GM18868 (cell line): ENCODE data around the gene CAPN1.
"Not testable (repeated sequence)": the region's sequence is repeated elsewhere in the genome, so short reads cannot be mapped to it uniquely, and the experiment has no call there.

Experiments used
- ATAC-seq: cut with Tn5 transposase; IDR thresholded peaks from one replicate; pipeline ENCODE4 v1.9.1; 2021; ENCODE audit warnings: mild to moderate bottlenecking, moderate library complexity; ENCODE audit not compliant: unreplicated experiment

Gene CAPN1

GRCh38 chr11:65216830-65217229, 35.1 kb downstream of the CAPN1 start:
- ATAC-seq: no peak

DNA sequence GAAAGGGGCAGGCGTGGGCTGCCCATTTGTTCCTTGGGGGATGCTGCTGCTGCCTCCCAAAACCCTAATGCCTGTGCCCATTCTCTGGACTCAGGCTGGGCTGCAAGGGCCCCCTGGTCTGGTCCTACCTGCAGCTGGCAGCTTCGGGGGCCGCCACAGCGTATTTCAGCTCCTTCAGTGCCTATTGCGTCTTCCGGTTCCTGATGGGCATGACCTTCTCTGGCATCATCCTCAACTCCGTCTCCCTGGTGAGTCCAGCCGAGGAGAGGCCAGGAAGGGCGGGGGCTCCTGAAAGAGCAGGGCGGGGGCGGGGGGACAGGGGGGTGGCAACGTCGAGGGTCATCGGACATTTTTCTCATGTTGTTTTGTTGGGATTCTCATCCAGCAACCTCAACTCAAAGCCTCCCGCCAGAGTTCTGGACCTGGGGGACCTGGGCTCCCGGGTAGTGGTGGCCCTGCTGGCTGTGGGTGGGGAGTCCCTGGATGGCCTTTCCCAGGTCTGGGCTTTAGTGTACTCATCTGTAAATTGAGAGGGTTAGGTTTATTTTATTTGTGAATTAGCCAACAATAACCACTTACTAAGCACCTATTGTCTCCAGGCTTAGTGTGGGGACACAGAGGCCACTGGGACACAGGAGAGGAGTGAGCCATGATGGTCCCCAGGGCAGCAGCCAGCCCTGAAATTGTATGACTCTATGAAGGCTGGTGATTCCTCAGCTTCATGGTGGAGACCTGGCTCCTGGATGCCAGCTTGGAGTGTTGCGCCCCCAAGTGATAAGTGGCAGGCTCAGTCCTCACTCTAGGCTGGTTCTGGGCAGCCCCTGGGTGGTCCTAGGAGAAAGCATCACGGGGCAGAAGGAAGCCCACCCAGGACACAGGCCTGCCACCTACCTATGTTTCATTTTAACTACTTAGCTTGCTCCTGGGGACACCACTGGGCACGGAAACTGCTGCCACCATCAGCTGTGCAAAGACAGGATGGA, 36.0 kb downstream of the CAPN1 start:
- no peak for ATAC-seq

GRCh38 chr11:65218446-65218845, 36.7 kb downstream of the CAPN1 start:
- no peak for ATAC-seq

DNA sequence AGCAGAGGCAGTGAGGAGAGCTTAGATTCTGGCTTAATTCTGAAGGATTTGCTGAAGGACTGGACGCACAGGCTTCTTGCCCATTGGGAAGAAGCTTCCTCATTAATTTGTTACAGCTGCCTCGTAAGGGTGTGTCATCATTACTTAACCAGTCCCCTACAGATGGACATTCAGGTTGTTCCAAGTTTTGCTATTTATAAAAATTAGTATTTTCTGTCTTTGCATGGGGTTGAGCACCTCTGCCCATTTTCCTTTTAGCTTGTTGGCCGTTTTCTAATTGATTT, 38.1 kb downstream of the CAPN1 start:
- ATAC-seq: no peak

GRCh38 chr11:65221026-65221425, 39.3 kb downstream of the CAPN1 start:
- ATAC-seq: no peak

DNA sequence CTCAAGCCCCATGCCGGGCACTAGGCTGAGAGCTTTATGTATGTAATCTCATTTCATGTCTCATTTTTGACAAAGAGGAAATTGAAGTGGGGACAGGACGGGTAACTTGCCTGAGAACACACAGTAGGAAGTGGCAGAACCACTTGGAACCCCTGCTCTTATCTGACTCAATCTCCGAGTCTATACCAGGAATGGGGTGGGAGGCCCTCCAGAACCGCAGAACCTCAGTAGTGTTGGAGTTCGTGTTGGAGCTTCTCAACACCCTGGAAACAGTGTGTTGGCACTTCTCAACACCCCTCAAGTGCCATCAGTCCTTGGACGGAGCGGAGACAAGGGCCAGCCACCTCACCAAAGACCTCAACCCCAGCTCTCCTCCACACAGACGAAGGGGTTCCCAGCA, 41.3 kb downstream of the CAPN1 start:
- no peak for ATAC-seq

DNA sequence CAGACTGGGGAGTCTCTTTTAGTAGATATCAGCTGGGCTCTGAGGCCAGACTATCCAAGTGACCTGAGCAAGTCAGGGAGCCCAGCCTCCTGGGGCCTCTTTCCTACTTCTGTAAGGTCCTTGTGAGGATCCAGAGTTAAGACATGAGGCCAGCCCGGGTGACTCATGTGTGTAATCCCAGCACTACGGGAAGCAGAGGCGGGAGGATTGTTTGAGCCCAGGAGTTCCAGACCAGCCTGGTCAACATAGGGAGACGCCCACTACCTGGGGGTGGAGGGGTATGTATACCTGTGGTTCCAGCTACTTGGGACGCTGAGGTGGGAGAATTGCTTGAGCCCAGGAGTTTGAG, 43.2 kb downstream of the CAPN1 start:
- no peak for ATAC-seq

DNA sequence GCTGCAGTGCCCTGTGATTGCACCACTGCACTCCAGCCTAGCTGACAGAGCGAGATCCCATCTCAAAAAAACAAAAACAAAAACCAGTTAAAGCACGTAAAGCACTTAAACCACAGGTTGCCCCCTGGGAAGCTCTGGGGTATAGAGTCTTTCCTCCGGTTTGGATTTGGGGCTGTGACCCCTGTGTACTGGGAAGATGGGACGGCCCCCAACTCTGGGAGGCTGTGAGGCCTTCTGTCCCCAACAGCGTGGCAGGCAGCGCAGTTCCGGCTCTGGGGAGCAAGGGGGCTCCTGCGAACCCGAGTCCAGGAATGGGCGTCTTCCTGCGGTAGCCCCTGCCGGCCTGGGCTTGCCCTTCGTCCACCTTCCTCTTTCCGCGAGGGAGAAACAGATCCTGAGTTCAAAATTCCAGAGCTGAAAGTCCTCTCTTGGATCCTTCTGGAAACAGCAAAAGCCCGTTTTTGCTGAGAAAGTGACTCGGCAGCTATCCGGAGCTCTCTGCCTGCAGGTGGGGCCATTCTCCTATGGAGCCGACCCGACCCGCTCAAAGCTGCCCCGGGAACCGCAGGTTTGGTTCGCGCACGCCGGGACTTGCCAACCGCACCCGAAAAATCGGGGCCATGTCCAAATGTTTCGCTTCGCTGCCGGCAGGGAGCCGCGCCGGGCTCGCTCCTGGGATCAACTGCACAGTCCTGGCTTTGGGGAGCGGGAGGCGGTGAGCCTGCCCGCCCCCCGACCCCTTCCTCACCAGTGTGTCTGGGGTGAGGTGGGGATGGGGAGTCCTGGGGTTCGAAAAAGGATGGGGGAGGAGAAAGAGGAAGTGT, 43.8 kb downstream of the CAPN1 start:
- no peak for ATAC-seq

DNA sequence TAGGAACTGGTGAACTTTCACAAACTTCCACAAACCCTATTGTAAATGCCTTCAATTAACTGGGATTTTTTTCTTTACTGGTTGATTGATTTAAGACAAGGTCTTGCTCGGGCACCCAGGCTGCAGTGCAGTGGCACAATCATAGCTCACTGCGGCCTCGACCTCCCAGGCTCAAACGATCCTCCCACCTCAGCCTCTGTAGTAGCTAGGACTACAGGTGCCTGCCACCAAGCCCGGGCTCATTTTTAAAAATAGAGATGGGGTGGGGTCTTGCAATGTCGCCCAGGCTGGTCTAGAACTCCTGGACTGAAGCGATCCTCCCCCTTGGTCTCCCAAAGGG, 44.3 kb downstream of the CAPN1 start:
- no peak for ATAC-seq

DNA sequence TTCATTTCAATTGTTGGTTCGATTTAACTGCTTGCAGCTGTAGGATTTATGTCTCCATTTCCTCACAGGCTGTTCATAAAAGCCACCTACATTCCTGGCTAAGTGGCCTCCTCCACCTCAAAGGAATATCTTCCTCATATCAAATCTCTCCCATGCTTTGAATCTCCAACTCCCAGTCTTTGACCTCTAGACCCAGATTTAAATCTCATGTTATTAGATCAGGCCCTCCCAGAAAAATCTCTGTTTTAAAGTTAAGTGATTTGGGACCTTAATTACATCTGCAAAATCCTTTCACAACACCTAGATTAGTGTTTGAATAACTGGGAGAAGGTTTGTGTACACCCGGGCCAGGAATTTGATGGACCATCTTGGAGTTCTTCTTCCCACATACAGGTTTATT, 46.2 kb downstream of the CAPN1 start:
- ATAC-seq: no peak

GRCh38 chr11:65236194-65237059, 54.7 kb downstream of the CAPN1 start:
- no peak for ATAC-seq

DNA sequence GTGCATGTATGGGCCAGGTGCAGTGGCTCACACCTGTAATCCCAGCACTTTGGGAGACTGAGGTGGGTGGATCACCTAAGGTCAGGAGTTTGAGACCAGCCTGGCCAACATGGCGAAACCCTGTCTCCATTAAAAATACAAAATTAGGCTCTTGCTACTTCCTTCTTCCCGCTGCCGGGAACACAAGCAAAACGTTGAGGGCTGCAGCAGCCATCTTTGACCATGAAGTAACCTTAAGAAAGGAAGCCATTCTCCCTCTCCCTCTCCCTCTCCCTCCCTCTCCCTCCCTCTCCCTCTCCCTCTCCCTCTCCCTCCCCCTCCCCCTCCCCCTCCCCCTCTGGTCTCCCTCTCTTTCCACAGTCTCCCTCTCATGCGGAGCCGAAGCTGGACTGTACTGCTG, 56.6 kb downstream of the CAPN1 start:
- ATAC-seq: not testable (repeated sequence)

- ATAC-seq: no peak
These were observed 59.4 kb downstream of the CAPN1 start for GRCh38 chr11:65241134-65241533.

DNA sequence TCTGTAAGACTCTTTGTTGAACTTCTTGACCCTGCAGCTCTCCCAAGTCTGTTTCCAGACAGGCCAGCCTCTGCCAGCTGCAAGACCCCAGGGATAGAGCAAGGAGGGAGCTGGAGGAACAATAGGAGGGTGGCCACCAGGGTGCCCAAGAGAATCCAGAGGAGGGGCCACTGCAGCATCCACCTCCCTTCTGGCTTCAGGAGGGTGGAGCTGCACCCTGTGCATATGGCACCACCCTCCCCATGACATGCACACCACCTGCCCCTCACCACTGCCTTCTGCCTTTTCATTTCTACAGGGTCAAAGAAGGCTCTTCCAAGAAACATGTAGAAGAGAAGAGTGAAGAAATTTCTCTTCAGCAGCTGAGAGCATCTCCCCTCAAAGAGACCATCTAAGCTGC, 60.0 kb downstream of the CAPN1 start:
- no peak for ATAC-seq

DNA sequence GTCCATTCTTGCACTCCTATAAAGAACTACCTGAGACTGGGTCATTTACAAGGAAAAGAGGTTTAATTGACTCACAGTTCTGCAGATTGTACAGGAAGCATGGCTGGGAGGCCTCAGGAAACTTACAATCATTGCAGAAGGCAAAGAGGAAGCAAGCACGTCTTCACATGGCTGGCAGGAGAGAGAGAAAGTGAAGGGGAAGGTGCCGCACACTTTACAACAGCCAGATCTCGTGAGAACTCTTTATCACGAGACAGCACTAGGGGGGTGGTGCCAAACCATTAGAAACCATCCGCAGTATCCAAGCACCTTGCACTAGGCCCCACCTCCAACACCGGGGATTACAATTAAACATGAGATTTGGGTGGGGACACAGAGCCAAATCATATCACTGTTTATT, 60.7 kb downstream of the CAPN1 start:
- no peak for ATAC-seq

GRCh38 chr11:65243797-65244196, 62.1 kb downstream of the CAPN1 start:
- no peak for ATAC-seq

- ATAC-seq: not testable (repeated sequence)
These were observed 63.3 kb downstream of the CAPN1 start for GRCh38 chr11:65245046-65245445.

GRCh38 chr11:65246506-65246905, 64.8 kb downstream of the CAPN1 start:
- no peak for ATAC-seq

- not testable (repeated sequence) for ATAC-seq
These were observed 66.5 kb downstream of the CAPN1 start for GRCh38 chr11:65248184-65248710.

DNA sequence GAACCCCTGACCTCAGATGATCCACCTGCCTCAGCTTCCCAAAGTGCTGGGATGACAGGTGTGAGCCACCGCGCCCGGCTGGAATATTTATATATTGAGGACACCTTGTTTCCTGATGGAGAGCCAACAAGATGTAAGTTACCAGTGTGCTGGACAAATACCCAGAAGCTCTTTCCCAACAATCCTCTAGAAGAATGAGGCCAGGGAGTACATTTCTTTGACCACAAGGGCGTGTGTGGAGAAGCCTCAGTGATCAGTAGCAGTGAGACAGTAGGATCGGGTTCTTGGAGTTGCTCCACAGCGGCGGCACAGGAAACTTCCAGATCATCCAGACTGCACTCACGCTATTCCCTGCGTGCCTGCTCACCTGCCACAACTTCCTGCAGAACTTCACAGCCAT, 69.7 kb downstream of the CAPN1 start:
- no peak for ATAC-seq

DNA sequence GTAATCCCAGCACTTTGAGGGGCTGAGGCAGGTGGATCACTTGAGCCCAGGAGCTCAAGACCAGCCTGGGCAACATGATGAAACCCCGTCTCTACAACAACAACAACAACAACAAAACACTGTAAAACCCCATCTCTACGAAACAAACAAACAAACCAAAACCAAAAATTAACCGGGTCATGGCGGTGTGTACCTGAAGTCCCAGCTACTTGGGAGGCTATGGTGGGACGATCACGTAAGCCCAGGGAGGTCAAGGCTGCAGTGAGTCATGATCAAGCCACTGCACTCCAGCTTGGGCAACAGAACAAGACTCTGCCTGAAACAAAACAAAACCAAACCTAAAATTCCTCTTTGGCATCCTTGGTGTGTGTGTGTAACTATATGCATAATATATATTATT, 73.0 kb downstream of the CAPN1 start:
- no peak for ATAC-seq
